ENCODE measurements around the gene RXFP4.
"Not testable (repeated sequence)": the region's sequence is repeated elsewhere in the genome, so short reads cannot be mapped to it uniquely, and the experiment has no call there.

RXFP4 gene

GRCh38 chr1:155940993-155941844 is at the start of gene RXFP4:
Gene RXFP4 (plus strand): TSS chr1:155941638. CDS start chr1:155941710, 72 bp downstream.
- DNase-seq (ENCODE audit: low read depth) = no peak

- DNase-seq (ENCODE audit: low read depth) = no peak
These were observed 48.6 kb upstream of the RXFP4 start for GRCh38 chr1:155892796-155893195.

- no peak for DNase-seq (ENCODE audit: low read depth)
These were observed 47.9 kb upstream of the RXFP4 start for GRCh38 chr1:155893389-155894142.

GRCh38 chr1:155895617-155896016 is 45.8 kb upstream of the RXFP4 start:
- not testable (repeated sequence) for DNase-seq (ENCODE audit: low read depth)

GRCh38 chr1:155896476-155896875 is 45.0 kb upstream of the RXFP4 start:
- not testable (repeated sequence) for DNase-seq (ENCODE audit: low read depth)

- DNase-seq (ENCODE audit: low read depth) = no peak
These were observed 43.7 kb upstream of the RXFP4 start for GRCh38 chr1:155897746-155898145.

GRCh38 chr1:155898888-155899287 is 42.5 kb upstream of the RXFP4 start:
- DNase-seq (ENCODE audit: low read depth) = no peak

- DNase-seq (ENCODE audit: low read depth) = no peak
These were observed 41.8 kb upstream of the RXFP4 start for GRCh38 chr1:155899683-155900082.

GRCh38 chr1:155900161-155900560 is 41.3 kb upstream of the RXFP4 start:
- DNase-seq (ENCODE audit: low read depth) = no peak

- no peak for DNase-seq (ENCODE audit: low read depth)
These were observed 37.2 kb upstream of the RXFP4 start for GRCh38 chr1:155904261-155904660.

GRCh38 chr1:155909894-155910293 is 31.5 kb upstream of the RXFP4 start:
- no peak for DNase-seq (ENCODE audit: low read depth)

- no peak for DNase-seq (ENCODE audit: low read depth)
These were observed 30.8 kb upstream of the RXFP4 start for GRCh38 chr1:155910621-155911121.

- peak; percentile 61 for DNase-seq (ENCODE audit: low read depth)
These were observed 30.0 kb upstream of the RXFP4 start, which contains the start of gene RIT1 for GRCh38 chr1:155911156-155912055. Gene RIT1 (minus strand): TSS chr1:155911349. CDS start chr1:155910761, 588 bp downstream.

- DNase-seq (ENCODE audit: low read depth) = no peak
These were observed 29.3 kb upstream of the RXFP4 start for GRCh38 chr1:155912056-155912536.

- no peak for DNase-seq (ENCODE audit: low read depth)
These were observed 27.3 kb upstream of the RXFP4 start for GRCh38 chr1:155913969-155914757.

GRCh38 chr1:155918660-155919059 is 22.8 kb upstream of the RXFP4 start:
- DNase-seq (ENCODE audit: low read depth) = no peak

- no peak for DNase-seq (ENCODE audit: low read depth)
These were observed 21.6 kb upstream of the RXFP4 start for GRCh38 chr1:155919801-155920200.

- no peak for DNase-seq (ENCODE audit: low read depth)
These were observed 20.7 kb upstream of the RXFP4 start for GRCh38 chr1:155920717-155921116.

- DNase-seq (ENCODE audit: low read depth) = no peak
These were observed 15.9 kb upstream of the RXFP4 start for GRCh38 chr1:155925506-155925905.

- DNase-seq (ENCODE audit: low read depth) = no peak
These were observed 12.4 kb upstream of the RXFP4 start for GRCh38 chr1:155929057-155929456.

GRCh38 chr1:155930725-155931124 is 10.7 kb upstream of the RXFP4 start:
- DNase-seq (ENCODE audit: low read depth) = not testable (repeated sequence)
